Measurements from ENCODE around the gene RIN2.

Gene RIN2

GRCh38 chr20:19770375-19770774 is 12.3 kb downstream of the RIN2 start:
- TF ChIP-seq CTCF (IDR thresholded peaks at IDR 0.05; ENCODE audit: low read length, missing control alignments) = no peak
- DNase-seq (ENCODE audit: low read depth) = no peak
- H3K4me3 ChIP-seq (replicated peaks; ENCODE audit: low read depth, low read length) = no peak overlapping the region

- no peak overlapping the region for H3K4me3 ChIP-seq (replicated peaks; ENCODE audit: low read depth, low read length)
- no peak for DNase-seq (ENCODE audit: low read depth)
- TF ChIP-seq CTCF (IDR thresholded peaks at IDR 0.05; ENCODE audit: low read length, missing control alignments) = no peak
Observed at GRCh38 chr20:19771031-19771430, 13.0 kb downstream of the RIN2 start.

- no peak for DNase-seq (ENCODE audit: low read depth)
- TF ChIP-seq CTCF (IDR thresholded peaks at IDR 0.05; ENCODE audit: low read length, missing control alignments) = no peak
- H3K4me3 ChIP-seq (replicated peaks; ENCODE audit: low read depth, low read length) = no peak overlapping the region
Observed at GRCh38 chr20:19773471-19773870, 15.4 kb downstream of the RIN2 start.

GRCh38 chr20:19774135-19774933 is 16.3 kb downstream of the RIN2 start:
- peak; percentile 39 for DNase-seq (ENCODE audit: low read depth)
- no peak overlapping the region for H3K4me3 ChIP-seq (replicated peaks; ENCODE audit: low read depth, low read length)
- no peak for TF ChIP-seq CTCF (IDR thresholded peaks at IDR 0.05; ENCODE audit: low read length, missing control alignments)

- DNase-seq (ENCODE audit: low read depth) = no peak
- no peak overlapping the region for H3K4me3 ChIP-seq (replicated peaks; ENCODE audit: low read depth, low read length)
- no peak for TF ChIP-seq CTCF (IDR thresholded peaks at IDR 0.05; ENCODE audit: low read length, missing control alignments)
Observed at GRCh38 chr20:19775353-19776253, 17.5 kb downstream of the RIN2 start.

GRCh38 chr20:19777315-19777714 is 19.3 kb downstream of the RIN2 start:
- DNase-seq (ENCODE audit: low read depth) = no peak
- no peak for TF ChIP-seq CTCF (IDR thresholded peaks at IDR 0.05; ENCODE audit: low read length, missing control alignments)

More at GRCh38 chr20:19777315-19777714, 19.3 kb downstream of the RIN2 start:
- H3K4me3 ChIP-seq (replicated peaks; ENCODE audit: low read depth, low read length) = no peak overlapping the region
